Measurements from ENCODE around the gene KIF3B.

KIF3B gene

GRCh38 chr20:32332614-32333013 is 55.2 kb downstream of the KIF3B start:
- TF ChIP-seq, protein P1, sequence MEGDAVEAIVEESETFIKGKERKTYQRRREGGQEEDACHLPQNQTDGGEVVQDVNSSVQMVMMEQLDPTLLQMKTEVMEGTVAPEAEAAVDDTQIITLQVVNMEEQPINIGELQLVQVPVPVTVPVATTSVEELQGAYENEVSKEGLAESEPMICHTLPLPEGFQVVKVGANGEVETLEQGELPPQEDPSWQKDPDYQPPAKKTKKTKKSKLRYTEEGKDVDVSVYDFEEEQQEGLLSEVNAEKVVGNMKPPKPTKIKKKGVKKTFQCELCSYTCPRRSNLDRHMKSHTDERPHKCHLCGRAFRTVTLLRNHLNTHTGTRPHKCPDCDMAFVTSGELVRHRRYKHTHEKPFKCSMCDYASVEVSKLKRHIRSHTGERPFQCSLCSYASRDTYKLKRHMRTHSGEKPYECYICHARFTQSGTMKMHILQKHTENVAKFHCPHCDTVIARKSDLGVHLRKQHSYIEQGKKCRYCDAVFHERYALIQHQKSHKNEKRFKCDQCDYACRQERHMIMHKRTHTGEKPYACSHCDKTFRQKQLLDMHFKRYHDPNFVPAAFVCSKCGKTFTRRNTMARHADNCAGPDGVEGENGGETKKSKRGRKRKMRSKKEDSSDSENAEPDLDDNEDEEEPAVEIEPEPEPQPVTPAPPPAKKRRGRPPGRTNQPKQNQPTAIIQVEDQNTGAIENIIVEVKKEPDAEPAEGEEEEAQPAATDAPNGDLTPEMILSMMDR (IDR thresholded peaks at IDR 0.05), result no peak

GRCh38 chr20:32333181-32333987 is 55.9 kb downstream of the KIF3B start:
- TF ChIP-seq, protein P1 (IDR thresholded peaks at IDR 0.05), result no peak

- TF ChIP-seq, protein P1 (IDR thresholded peaks at IDR 0.05), result no peak
These were observed 56.8 kb downstream of the KIF3B start for GRCh38 chr20:32333988-32334885.

GRCh38 chr20:32336918-32337347 is 59.5 kb downstream of the KIF3B start:
- TF ChIP-seq, protein P1 (IDR thresholded peaks at IDR 0.05), result peak; percentile 64

GRCh38 chr20:32337937-32338661 is 60.6 kb downstream of the KIF3B start:
- TF ChIP-seq, protein P1 (IDR thresholded peaks at IDR 0.05), result no peak

DNA sequence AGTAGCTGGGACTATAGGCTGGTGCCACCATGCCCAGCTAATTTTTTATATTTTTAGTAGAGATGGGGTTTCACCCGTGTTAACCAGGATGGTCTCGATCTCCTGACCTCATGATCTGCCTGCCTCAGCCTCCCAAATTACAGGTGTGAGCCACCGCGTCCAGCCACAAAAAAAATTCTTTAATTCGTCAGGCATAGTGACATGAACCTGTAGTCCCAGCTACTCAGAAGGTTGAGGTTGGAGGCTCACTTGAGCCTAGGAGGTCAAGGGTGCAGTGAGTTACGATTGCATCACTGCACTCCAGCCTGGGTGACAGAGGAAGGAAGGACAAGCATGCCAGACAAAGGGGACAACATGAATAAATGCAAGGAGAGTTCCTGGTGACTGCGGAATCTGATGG is 61.2 kb downstream of the KIF3B start:
- TF ChIP-seq, protein P1 (IDR thresholded peaks at IDR 0.05), result no peak

DNA sequence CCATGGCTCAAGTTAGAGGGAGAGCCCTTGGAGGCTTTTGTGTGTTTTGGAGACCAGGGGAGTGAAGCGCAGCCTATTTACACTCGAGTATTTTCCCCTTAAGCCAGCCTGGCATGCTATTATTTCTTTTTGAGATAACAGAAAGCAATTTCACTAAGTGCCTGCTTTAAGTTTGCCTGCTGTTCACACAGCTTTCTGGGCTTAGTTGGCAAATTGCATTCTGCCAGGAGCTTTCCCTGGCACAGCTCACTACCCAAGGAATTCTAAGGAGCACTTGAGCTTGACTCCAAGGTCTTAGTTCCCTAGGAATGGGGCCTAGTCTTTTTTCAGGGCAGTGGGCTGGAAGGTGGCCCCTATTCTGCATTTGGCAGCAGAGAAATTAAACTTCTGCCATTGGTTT is 61.7 kb downstream of the KIF3B start:
- TF ChIP-seq, protein P1 (IDR thresholded peaks at IDR 0.05), result no peak
